PC-3 (cell line): ENCODE measurements around the gene MBTD1. TPM values are rescaled to one million over a fixed set of nuclear protein-coding genes. Genes with fewer than 3 reads are reported as not detected.
"Not testable (repeated sequence)": the region's sequence is repeated elsewhere in the genome, so short reads cannot be mapped to it uniquely, and the experiment has no call there.

Experiments used
- ATAC-seq: fragments of 200-7000 bp; cut with Tn5 transposase; 2 replicates; pipeline ENCODE4 v1.9.1; 2020; ENCODE audit warnings: mild to moderate bottlenecking, moderate library complexity
- BruUV-seq: library from RNA; stranded (reverse); fragments of 400-500 nt; replicated peaks from 2 replicates; lab custom pipeline; 2021; lab: Mats Ljungman, UMichigan
- CTCF ChIA-PET: fragments of 300-600 bp; sonication (Branson Sonifier 250); formaldehyde crosslinking; loops from one replicate; lab custom pipeline; 2022; ENCODE audit warnings: antibody characterized with exemption; lab: Charles Lee
- POLR2A ChIA-PET: fragments of 300-600 bp; sonication (Branson Sonifier 250); formaldehyde crosslinking; loops from one replicate; lab custom pipeline; 2022; ENCODE audit warnings: antibody characterized with exemption; ENCODE audit not compliant: unreplicated experiment; lab: Charles Lee
- DNase-seq: peaks from one replicate; pipeline ENCODE4 v3.0.0-alpha.2; 2015
- H2AFZ ChIP-seq: fragments of 300-600 bp; sonication (generic); 2 replicates; pipeline ENCODE4 v1.6.0; 2016; ENCODE audit warnings: antibody characterized with exemption, low read length
- H3F3A ChIP-seq: fragments of 300-600 bp; sonication (generic); one replicate; pipeline ENCODE4 v1.6.0; 2017; ENCODE audit warnings: antibody characterized with exemption, low read length, control low read depth, mild to moderate bottlenecking; ENCODE audit not compliant: unreplicated experiment
- H3K27ac ChIP-seq: fragments of 300-600 bp; sonication (generic); 2 replicates; pipeline ENCODE4 v1.5.1; 2016; ENCODE audit warnings: mild to moderate bottlenecking, low read length
- H3K27me3 ChIP-seq: fragments of 300-600 bp; sonication (generic); 2 replicates; pipeline ENCODE4 v1.6.1; 2016; ENCODE audit warnings: low read length, mixed read lengths
- H3K36me3 ChIP-seq: fragments of 300-600 bp; sonication (generic); 2 replicates; pipeline ENCODE4 v1.6.1; 2016; ENCODE audit warnings: low read depth, mixed run types, low read length, mixed read lengths
- H3K4me1 ChIP-seq: fragments of 300-600 bp; sonication (generic); 2 replicates; pipeline ENCODE4 v1.5.1; 2016; ENCODE audit warnings: low read length; ENCODE audit not compliant: insufficient read depth
- H3K4me2 ChIP-seq: fragments of 300-600 bp; sonication (generic); 2 replicates; pipeline ENCODE4 v1.6.0; 2016; ENCODE audit warnings: low read length
- H3K4me3 ChIP-seq: fragments of 300-600 bp; sonication (generic); 2 replicates; pipeline ENCODE4 v1.5.1; 2016; ENCODE audit warnings: mild to moderate bottlenecking, low read length, mixed read lengths
- H3K79me2 ChIP-seq: fragments of 300-600 bp; sonication (generic); 2 replicates; pipeline ENCODE4 v1.6.1; 2017; ENCODE audit warnings: low read length, mixed read lengths
- H3K9ac ChIP-seq: fragments of 300-600 bp; sonication (generic); 2 replicates; pipeline ENCODE4 v1.6.0; 2016; ENCODE audit warnings: mild to moderate bottlenecking, low read length
- H3K9me2 ChIP-seq: fragments of 300-600 bp; sonication (generic); replicated peaks from 2 replicates; pipeline ENCODE4 v1.6.1; 2016; ENCODE audit warnings: mixed run types, low read length, mixed read lengths
- H3K9me3 ChIP-seq: fragments of 300-600 bp; sonication (generic); 2 replicates; pipeline ENCODE4 v1.6.1; 2016; ENCODE audit warnings: low read length, mixed read lengths
- H4K20me1 ChIP-seq: fragments of 300-600 bp; sonication (generic); 2 replicates; pipeline ENCODE4 v1.6.1; 2016; ENCODE audit warnings: low read length, mixed read lengths
- CTCF ChIP-seq: fragments of 300-600 bp; sonication (generic); conservative IDR thresholded peaks from 2 replicates; pipeline ENCODE4 v1.5.1; 2017; ENCODE audit warnings: antibody characterized with exemption, low read depth, mild to moderate bottlenecking, low read length
- EZH2 ChIP-seq: fragments of 300-600 bp; sonication (generic); IDR thresholded peaks from one replicate; pipeline ENCODE4 v1.6.1; 2017; ENCODE audit warnings: antibody characterized with exemption, mild to moderate bottlenecking, low read length; ENCODE audit not compliant: unreplicated experiment
- EZH2phosphoT487 ChIP-seq: fragments of 300-600 bp; sonication (generic); IDR thresholded peaks from 2 replicates; pipeline ENCODE4 v1.6.1; 2018; ENCODE audit warnings: mild to moderate bottlenecking, antibody characterized with exemption, low read length, borderline replicate concordance
- intact Hi-C: fragments of 100-400 bp; cut with micrococcal nuclease; formaldehyde crosslinking; loops from 2 replicates; pipeline ENCODE4 v1.9.0; 2023
- total RNA-seq: library from RNA; depleted of rRNA; stranded (reverse); fragments of >200 nt; gene quantifications from 2 replicates; pipeline ENCODE4 v1.2.3, GENCODE V29; 2014

MBTD1 gene
- total RNA-seq, 1 experiment from 2014 or later, result 13.8 TPM

GRCh38 chr17:51185763-51186332, 74.0 kb downstream of the MBTD1 start:
- Histone ChIP-seq H4K20me1 (no peaks in the 10 kb centered on the region), H3K27ac (no peak overlapping the region), H3K27me3 (no peaks in the 10 kb centered on the region), H3K36me3 (peaks cover 25% of the 10 kb centered on the region; the same call in 1 of the 2 replicates), H3K4me1 (no peaks in the 10 kb centered on the region), H3K79me2 (no peaks in the 10 kb centered on the region), H2AFZ (no peak overlapping the region), H3K4me2 (no peak overlapping the region), H3K9me2 (no peaks in the 10 kb centered on the region), H3K9me3 (no peaks in the 10 kb centered on the region), H3K9ac (no peak overlapping the region), H3K4me3 (no peak overlapping the region), H3F3A (no peaks in the 10 kb centered on the region)
- ChIA-PET POLR2A (interaction anchor here (0.6 kb wide), 1 partner anchor 94 kb away, joined by 6 read pairs; no protein-coding TSS in a partner anchor), CTCF (no interaction called here)
- ATAC-seq, result no peak; the same call in 1 of the 2 replicates
- no peak for DNase-seq
- TF ChIP-seq EZH2, result no peak
- TF ChIP-seq EZH2phosphoT487, result no peak
- TF ChIP-seq CTCF, result no peak
- intact Hi-C loops, result no loop called here
- BruUV-seq, result no TSS peak

- ATAC-seq, result no peak
- Histone ChIP-seq H3K4me3 (no peak overlapping the region), H3K79me2 (no peaks in the 10 kb centered on the region), H3K9ac (no peak overlapping the region), H3K9me3 (no peaks in the 10 kb centered on the region), H3K36me3 (peaks cover 22% of the 10 kb centered on the region; the same call in 1 of the 2 replicates), H3K27ac (no peak overlapping the region), H2AFZ (no peak overlapping the region), H3K4me2 (no peak overlapping the region), H3F3A (peaks cover 4% of the 10 kb centered on the region), H3K4me1 (no peaks in the 10 kb centered on the region), H3K9me2 (no peaks in the 10 kb centered on the region), H4K20me1 (no peaks in the 10 kb centered on the region), H3K27me3 (no peaks in the 10 kb centered on the region)
- intact Hi-C loops, result no loop called here
- no peak for TF ChIP-seq EZH2phosphoT487
- no peak for TF ChIP-seq EZH2
- TF ChIP-seq CTCF, result no peak
- DNase-seq, result no peak
- POLR2A ChIA-PET, result no interaction called here
- BruUV-seq, result no TSS peak
- CTCF ChIA-PET, result no interaction called here
Observed at GRCh38 chr17:51184124-51184523, 75.7 kb downstream of the MBTD1 start.

- Histone ChIP-seq H4K20me1 (no peaks in the 10 kb centered on the region), H3K27me3 (no peaks in the 10 kb centered on the region), H3K9me3 (no peaks in the 10 kb centered on the region), H3F3A (peaks cover 4% of the 10 kb centered on the region), H3K27ac (no peak overlapping the region), H3K4me1 (no peaks in the 10 kb centered on the region), H2AFZ (no peak overlapping the region), H3K9me2 (no peaks in the 10 kb centered on the region), H3K36me3 (peaks cover 23% of the 10 kb centered on the region; the same call in 1 of the 2 replicates), H3K4me3 (no peak overlapping the region), H3K9ac (no peak overlapping the region), H3K4me2 (no peak overlapping the region), H3K79me2 (no peaks in the 10 kb centered on the region)
- DNase-seq, result no peak
- ChIA-PET CTCF (interaction anchor here (0.6 kb wide), 2 partner anchors 146 to 163 kb away, joined by 3 to 4 read pairs; no protein-coding TSS in a partner anchor), POLR2A (no interaction called here)
- intact Hi-C loops, result no loop called here
- no TSS peak for BruUV-seq
- TF ChIP-seq CTCF, result no peak
- TF ChIP-seq EZH2phosphoT487, result no peak
- no peak for TF ChIP-seq EZH2
- ATAC-seq, result no peak
Observed at GRCh38 chr17:51180486-51180885, 79.4 kb downstream of the MBTD1 start.

GRCh38 chr17:51172030-51172429, 87.8 kb downstream of the MBTD1 start:
- CTCF ChIA-PET, POLR2A ChIA-PET, intact Hi-C loops, H3K4me2 ChIP-seq, H3K27ac ChIP-seq, H3F3A ChIP-seq, H3K9ac ChIP-seq, H3K27me3 ChIP-seq, H3K4me3 ChIP-seq, H3K9me3 ChIP-seq, DNase-seq, H2AFZ ChIP-seq, H3K9me2 ChIP-seq, ATAC-seq: not testable (repeated sequence)
- peaks cover 26% of the 10 kb centered on the region for H4K20me1 ChIP-seq
- BruUV-seq, result TSS peak; percentile 16
- peaks cover 52% of the 10 kb centered on the region for H3K36me3 ChIP-seq
- H3K79me2 ChIP-seq, result peaks cover 29% of the 10 kb centered on the region
- H3K4me1 ChIP-seq, result peaks cover 16% of the 10 kb centered on the region
